HG03469 (cell line): ENCODE results near the gene NUDCD3.
"Not testable (repeated sequence)": the region's sequence is repeated elsewhere in the genome, so short reads cannot be mapped to it uniquely, and the experiment has no call there.

Source experiments
- ATAC-seq: cut with Tn5 transposase; IDR thresholded peaks from one replicate; pipeline ENCODE4 v1.9.1; 2021; ENCODE audit warnings: mild to moderate bottlenecking, moderate library complexity, moderate number of reproducible peaks; ENCODE audit not compliant: unreplicated experiment

The NUDCD3 gene

GRCh38 chr7:44449584-44449928, 40.9 kb downstream of the NUDCD3 start:
- no peak for ATAC-seq

DNA sequence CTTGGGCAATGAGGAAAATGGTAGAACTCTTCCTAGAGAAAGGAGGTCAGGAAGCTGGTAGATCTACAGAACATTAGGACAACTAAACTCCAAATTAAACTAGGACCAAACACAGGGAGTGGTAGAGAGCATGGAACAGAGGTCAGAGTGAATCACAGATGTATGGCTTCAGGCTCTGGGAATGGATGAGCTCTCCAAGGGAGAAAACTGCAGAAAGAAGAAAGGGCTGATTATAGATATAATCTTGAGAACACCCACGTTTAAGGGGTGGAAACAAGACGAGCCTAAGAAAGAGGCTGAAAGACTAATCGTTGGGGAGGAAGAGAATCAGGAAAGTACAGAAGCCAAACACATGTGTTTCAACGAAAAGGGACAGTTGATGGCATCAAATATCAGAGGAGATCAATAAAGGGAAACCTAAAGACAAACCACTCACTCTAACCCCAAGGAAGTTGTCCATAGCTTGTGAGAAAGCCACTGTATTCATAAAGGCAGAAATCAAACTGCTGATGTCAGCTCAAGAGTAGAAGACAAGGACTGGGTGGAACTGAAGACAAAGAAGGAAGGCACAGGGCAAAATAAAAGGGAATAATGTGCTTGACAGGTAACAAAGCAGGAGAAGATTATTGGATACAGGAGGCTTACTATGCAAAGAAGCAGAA, 41.4 kb downstream of the NUDCD3 start:
- ATAC-seq: no peak

- no peak for ATAC-seq
Observed at GRCh38 chr7:44447874-44448425, 42.5 kb downstream of the NUDCD3 start.

DNA sequence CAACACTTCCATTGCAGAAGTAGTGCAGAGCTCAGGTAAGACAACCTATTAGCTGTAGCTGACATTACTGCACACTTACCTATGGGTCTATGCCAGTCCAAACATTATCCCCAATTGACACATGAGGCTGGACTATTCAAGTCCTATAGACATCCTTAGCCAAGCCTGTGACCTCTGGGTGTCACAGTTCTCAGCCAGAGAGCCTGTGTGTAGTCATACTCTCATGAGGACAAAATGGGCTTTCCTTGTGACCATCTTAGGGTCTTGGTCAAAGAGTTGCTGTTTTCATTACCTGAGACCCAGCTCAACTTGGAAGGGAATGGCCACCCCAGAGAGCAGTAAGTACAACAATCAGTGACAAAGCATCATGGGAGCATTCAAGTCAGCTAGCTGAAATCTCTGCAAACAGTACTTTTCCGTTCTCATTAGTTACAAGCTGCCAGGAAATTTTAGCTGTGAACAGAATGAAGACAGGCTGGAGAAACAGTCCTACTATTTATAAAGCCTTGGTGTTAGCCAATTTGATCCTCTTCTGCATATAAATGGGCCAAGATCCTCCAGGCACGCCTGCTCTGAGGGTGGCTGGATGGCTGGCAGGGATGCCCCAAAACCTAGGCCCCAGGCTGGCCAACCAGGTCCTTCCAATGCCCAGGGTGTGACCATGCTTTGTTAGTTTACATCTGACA, 44.3 kb downstream of the NUDCD3 start:
- no peak for ATAC-seq

- no peak for ATAC-seq
Observed at GRCh38 chr7:44441079-44441478, 49.4 kb downstream of the NUDCD3 start.

DNA sequence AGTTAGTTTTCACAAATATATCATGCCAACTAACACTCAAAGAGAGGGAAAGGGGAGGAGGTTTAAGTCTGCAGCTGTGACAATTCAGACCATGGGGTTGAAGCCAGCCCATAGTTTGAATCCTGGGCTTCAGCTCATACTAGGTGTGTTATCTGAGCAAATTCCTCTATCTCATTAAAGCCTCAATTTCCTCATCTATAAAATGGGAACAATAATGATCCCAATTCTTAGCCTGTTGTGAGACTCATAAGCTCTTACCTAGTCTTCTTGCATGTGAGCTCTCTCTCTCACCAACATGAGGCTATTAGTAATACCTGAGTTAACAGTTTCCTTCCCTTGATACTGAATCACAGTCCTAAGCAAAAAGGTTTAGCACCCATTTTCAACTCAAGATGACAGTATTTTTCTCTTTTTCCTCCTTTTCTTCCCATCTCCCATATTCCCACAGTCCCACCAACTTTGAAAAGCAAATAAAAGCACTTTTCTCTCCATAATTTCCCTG, 49.8 kb downstream of the NUDCD3 start:
- ATAC-seq: no peak

GRCh38 chr7:44439926-44440325, 50.5 kb downstream of the NUDCD3 start:
- ATAC-seq: no peak

- no peak for ATAC-seq
Observed at GRCh38 chr7:44438816-44439215, 51.6 kb downstream of the NUDCD3 start.

DNA sequence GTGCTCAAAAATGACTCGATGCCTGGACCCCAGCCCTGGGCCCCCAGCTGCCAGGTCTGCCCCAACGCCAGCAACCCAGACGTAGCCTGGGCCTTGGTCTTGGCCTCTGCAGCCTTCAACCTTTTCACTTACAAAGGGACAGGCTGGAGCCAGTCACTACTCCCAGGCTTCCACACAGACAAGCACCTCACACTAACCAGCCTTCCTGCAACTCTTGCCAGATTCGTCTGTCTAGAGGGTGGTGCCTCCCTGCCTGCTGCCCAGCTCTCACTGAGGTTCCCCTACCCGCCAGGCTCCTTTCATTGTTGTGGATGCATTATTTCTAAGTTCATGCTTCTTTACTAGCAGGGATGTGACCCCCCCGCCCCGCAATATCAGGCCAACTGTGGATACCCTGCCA, 56.3 kb downstream of the NUDCD3 start:
- ATAC-seq: no peak

- no peak for ATAC-seq
Observed at GRCh38 chr7:44433255-44434022, 57.0 kb downstream of the NUDCD3 start.

- ATAC-seq: no peak
Observed at GRCh38 chr7:44432381-44432977, 58.0 kb downstream of the NUDCD3 start.

GRCh38 chr7:44431091-44431608, 59.3 kb downstream of the NUDCD3 start:
- ATAC-seq: no peak

DNA sequence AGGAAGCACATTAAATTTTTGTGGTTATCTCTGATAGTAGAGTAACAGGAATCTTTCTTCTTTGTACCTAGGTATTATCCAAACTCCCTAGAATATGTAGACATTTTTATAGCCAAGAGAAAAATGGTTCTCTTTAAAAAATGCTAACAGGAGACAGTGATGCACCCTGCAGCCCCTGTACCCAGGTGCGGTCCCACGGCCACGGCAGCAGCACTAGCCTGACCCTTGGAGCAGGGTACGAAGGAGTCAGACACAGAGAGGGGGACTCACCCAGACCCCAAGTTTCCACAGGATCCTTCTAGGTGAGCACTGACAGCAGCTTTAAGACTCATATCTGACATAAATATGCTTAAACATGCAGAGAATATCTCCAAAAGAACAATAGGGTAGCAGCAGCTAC, 60.4 kb downstream of the NUDCD3 start:
- no peak for ATAC-seq

DNA sequence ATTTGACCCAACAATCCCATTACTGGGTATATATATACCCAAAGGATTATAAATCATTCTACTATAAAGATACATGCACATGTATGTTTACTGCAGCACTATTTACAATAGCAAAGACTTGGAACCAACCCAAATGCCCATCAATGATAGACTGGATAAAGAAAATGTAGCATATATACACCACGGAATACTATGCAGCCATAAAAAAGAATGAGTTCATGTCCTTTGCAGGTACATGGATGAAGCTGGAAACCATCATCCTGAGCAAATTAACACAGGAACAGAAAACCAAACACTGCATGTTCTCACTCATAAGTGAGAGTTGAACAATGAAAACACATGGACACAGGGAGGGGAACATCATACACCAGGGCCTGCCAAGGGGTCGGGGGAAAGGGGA, 65.7 kb downstream of the NUDCD3 start:
- ATAC-seq: not testable (repeated sequence)

GRCh38 chr7:44416941-44417340, 73.5 kb downstream of the NUDCD3 start:
- no peak for ATAC-seq

- no peak for ATAC-seq
Observed at GRCh38 chr7:44415510-44415909, 74.9 kb downstream of the NUDCD3 start.

DNA sequence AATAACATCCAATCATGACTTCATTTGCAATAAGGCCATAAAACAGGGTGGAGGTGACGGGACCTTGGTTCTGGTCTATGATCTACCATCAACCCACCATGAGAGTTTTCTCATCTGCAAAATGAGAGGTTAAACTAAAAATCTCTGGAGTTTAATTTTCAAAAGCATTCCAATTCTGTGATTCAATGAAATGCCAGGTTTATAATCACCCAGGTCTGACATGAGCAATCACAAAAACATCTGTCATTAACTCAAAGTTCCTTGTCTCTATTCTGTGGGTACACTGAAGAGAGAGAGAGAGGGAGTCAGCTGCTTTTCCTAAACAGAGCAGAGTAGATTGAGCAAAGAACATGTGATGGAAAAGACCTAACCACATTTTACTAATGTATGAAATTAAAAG, 75.4 kb downstream of the NUDCD3 start:
- no peak for ATAC-seq

DNA sequence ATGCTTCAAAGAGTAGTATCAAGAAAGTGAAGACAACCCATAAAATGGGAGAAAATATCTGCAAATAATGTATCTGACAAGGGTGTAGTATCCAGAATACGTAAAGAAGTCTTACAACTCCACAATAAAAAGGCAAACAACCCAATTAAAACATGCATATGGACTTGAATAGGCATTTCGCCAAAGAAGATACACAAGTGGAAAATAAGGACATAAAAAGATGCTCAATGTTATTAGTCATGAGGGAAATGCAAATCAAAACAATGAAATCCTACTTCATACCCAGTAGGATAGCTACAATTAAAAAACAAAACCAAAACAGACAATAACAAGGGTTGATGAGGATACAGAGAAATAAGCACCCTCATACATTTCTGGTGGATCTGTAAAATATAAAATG, 79.2 kb downstream of the NUDCD3 start:
- ATAC-seq: no peak

- no peak for ATAC-seq
Observed at GRCh38 chr7:44408596-44408995, 81.9 kb downstream of the NUDCD3 start.

DNA sequence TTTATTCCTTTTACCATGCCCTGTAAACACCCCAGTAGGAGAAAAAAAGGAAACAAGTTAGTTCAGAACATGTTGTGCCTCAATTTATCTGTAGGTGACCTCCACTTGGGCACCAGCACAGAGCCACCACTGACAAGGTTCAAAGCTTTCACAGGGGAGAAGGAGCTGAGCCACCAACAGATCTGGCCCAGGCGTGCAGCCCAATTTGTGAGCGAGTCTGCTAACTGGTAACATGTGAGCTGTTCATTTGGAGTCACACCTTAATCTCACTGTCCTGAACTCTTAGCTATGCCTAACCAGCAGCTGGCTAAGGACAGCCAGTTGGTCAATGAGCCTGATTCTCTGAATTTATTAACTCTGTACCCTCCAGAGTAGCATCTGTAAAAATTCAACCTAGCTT, 86.7 kb downstream of the NUDCD3 start:
- ATAC-seq: no peak

- no peak for ATAC-seq
Observed at GRCh38 chr7:44403176-44403759, 87.2 kb downstream of the NUDCD3 start.
